GM10266 (cell line): ENCODE results near the gene HTR6.

Experiments used
- DNase-seq: peaks from one replicate; pipeline ENCODE4 v3.0.0; 2012; ENCODE audit errors: extremely low spot score
- CTCF ChIP-seq: IDR thresholded peaks from 2 replicates; pipeline ENCODE4 v1.5.1; 2012; ENCODE audit warnings: mild to moderate bottlenecking, low read depth; ENCODE audit not compliant: control insufficient read depth, insufficient read depth; ENCODE audit errors: missing control alignments

HTR6 gene

GRCh38 chr1:19700079-19700777 is 35.6 kb downstream of the HTR6 start:
- DNase-seq: no peak
- TF ChIP-seq CTCF: no peak

- TF ChIP-seq CTCF: no peak
- DNase-seq: no peak
These were observed 38.6 kb downstream of the HTR6 start for GRCh38 chr1:19703280-19703679.

- peak; percentile 93 for TF ChIP-seq CTCF
- peak; percentile 73 for DNase-seq
These were observed 39.8 kb downstream of the HTR6 start for GRCh38 chr1:19704247-19705113.

- no peak for TF ChIP-seq CTCF
These were observed 40.8 kb downstream of the HTR6 start for GRCh38 chr1:19705464-19705863.

GRCh38 chr1:19706136-19706535 is 41.5 kb downstream of the HTR6 start:
- TF ChIP-seq CTCF: no peak
- DNase-seq: no peak

More at GRCh38 chr1:19705464-19705863, 40.8 kb downstream of the HTR6 start:
- DNase-seq: no peak

GRCh38 chr1:19708567-19709110 is 44.0 kb downstream of the HTR6 start:
- DNase-seq: no peak
- TF ChIP-seq CTCF: no peak

- no peak for TF ChIP-seq CTCF
- DNase-seq: no peak
These were observed 44.7 kb downstream of the HTR6 start for GRCh38 chr1:19709260-19709793.
